Liver (tissue), 9 donors: ENCODE data around the gene GRK1. TPM values are rescaled to one million over a fixed set of nuclear protein-coding genes. Genes with fewer than 3 reads are reported as not detected.

Experiments used
- DNase-seq: peaks from one replicate; pipeline ENCODE4 v3.0.0-alpha.2; 2017; ENCODE audit warnings: low spot score
- H3K27ac ChIP-seq, 2 donors: one replicate each; pipeline ENCODE4 v1.7.0; 2013; ENCODE audit warnings: inconsistent platforms in 2 of 2, low read length in 2 of 2, control low read depth in 1 of 2, low read depth in 1 of 2, mild to moderate bottlenecking in 1 of 2
- H3K27me3 ChIP-seq, 4 donors: one replicate each; pipeline versions ENCODE4 v1.6.1 to v1.7.0; 2013; ENCODE audit warnings: low read length in 3 of 4, inconsistent platforms in 1 of 4, mild to moderate bottlenecking in 1 of 4, moderate library complexity in 1 of 4; ENCODE audit not compliant: control insufficient read depth in 4 of 4, insufficient read depth in 4 of 4
- H3K36me3 ChIP-seq, 4 donors: one replicate each; pipeline versions ENCODE4 v1.6.1 to v1.7.0; 2013; ENCODE audit warnings: low read length in 3 of 4, mild to moderate bottlenecking in 3 of 4, low read depth in 1 of 4, moderate library complexity in 1 of 4; ENCODE audit not compliant: control insufficient read depth in 4 of 4, insufficient read depth in 3 of 4
- H3K4me1 ChIP-seq, 4 donors: one replicate each; pipeline versions ENCODE4 v1.6.1 to v1.7.0; 2013; ENCODE audit warnings: low read length in 3 of 4, mild to moderate bottlenecking in 3 of 4, moderate library complexity in 1 of 4; ENCODE audit not compliant: control insufficient read depth in 4 of 4, insufficient read depth in 4 of 4
- H3K4me3 ChIP-seq, 3 donors: one replicate each; pipeline versions ENCODE4 v1.6.1 to v1.7.0; 2013; ENCODE audit warnings: low read length in 3 of 3, control low read depth in 1 of 3, low read depth in 1 of 3, mild to moderate bottlenecking in 1 of 3
- H3K9ac ChIP-seq, 2 donors: one replicate each; pipeline ENCODE4 v1.7.0; 2013; ENCODE audit warnings: low read length in 2 of 2, mild to moderate bottlenecking in 2 of 2, moderate library complexity in 2 of 2, control low read depth in 1 of 2, low read depth in 1 of 2
- H3K9me3 ChIP-seq, 4 donors: one replicate each; pipeline versions ENCODE4 v1.6.1 to v1.7.0; 2013; ENCODE audit warnings: low read length in 3 of 4; ENCODE audit not compliant: control insufficient read depth in 4 of 4
- ATF3 ChIP-seq: IDR thresholded peaks from 2 replicates; pipeline ENCODE4 v1.6.1; 2016; ENCODE audit warnings: antibody characterized with exemption
- CTCF ChIP-seq: fragments of 150-350 bp; IDR thresholded peaks from 2 replicates; pipeline ENCODE4 v1.5.1; 2017; ENCODE audit warnings: improper control_type of control experiment, low read depth, low read length; ENCODE audit not compliant: missing input control
- EGR1 ChIP-seq, 2 donors: IDR thresholded peaks; 2 replicates each; pipeline ENCODE4 v1.6.1; 2016 to 2018; ENCODE audit warnings: antibody characterized with exemption in 2 of 2, low read depth in 2 of 2
- FOXA1 ChIP-seq: IDR thresholded peaks from 2 replicates; pipeline ENCODE4 v1.6.1; 2016; ENCODE audit warnings: antibody characterized with exemption
- FOXA2 ChIP-seq: IDR thresholded peaks from 2 replicates; pipeline ENCODE4 v1.6.1; 2016; ENCODE audit warnings: antibody characterized with exemption
- GABPA ChIP-seq, 2 donors: IDR thresholded peaks in 1 of 2; conservative IDR thresholded peaks in 1 of 2; 2 replicates each; pipeline ENCODE4 v1.6.1; 2016; ENCODE audit warnings: antibody characterized with exemption in 2 of 2, mild to moderate bottlenecking in 1 of 2, moderate library complexity in 1 of 2
- HNF4A ChIP-seq, 2 donors: conservative IDR thresholded peaks; 2 replicates each; pipeline ENCODE4 v1.6.1; 2016; ENCODE audit warnings: antibody characterized with exemption in 2 of 2, mild to moderate bottlenecking in 2 of 2
- HNF4G ChIP-seq: IDR thresholded peaks from 2 replicates; pipeline ENCODE4 v1.6.1; 2016; ENCODE audit warnings: antibody characterized with exemption
- JUND ChIP-seq, 2 donors: IDR thresholded peaks; 2 replicates each; pipeline ENCODE4 v1.6.1; 2016; ENCODE audit warnings: antibody characterized with exemption in 2 of 2
- MAX ChIP-seq: IDR thresholded peaks from 2 replicates; pipeline ENCODE4 v1.6.1; 2016; ENCODE audit warnings: antibody characterized with exemption
- NR2F2 ChIP-seq: IDR thresholded peaks from 2 replicates; pipeline ENCODE4 v1.6.1; 2016; ENCODE audit warnings: antibody characterized with exemption
- RAD21 ChIP-seq, 2 donors: IDR thresholded peaks; 2 replicates each; pipeline ENCODE4 v1.6.1; 2016; ENCODE audit warnings: antibody characterized with exemption in 2 of 2, mild to moderate bottlenecking in 2 of 2
- REST ChIP-seq: IDR thresholded peaks from 2 replicates; pipeline ENCODE4 v1.6.1; 2016; ENCODE audit warnings: antibody characterized with exemption, mild to moderate bottlenecking
- RXRA ChIP-seq, 2 donors: IDR thresholded peaks; 2 replicates each; pipeline ENCODE4 v1.6.1; 2017 to 2018; ENCODE audit warnings: antibody characterized with exemption in 2 of 2, mild to moderate bottlenecking in 1 of 2
- SP1 ChIP-seq: IDR thresholded peaks from 2 replicates; pipeline ENCODE4 v1.6.1; 2018; ENCODE audit warnings: antibody characterized with exemption, mild to moderate bottlenecking
- TAF1 ChIP-seq: conservative IDR thresholded peaks from 2 replicates; pipeline ENCODE4 v1.6.1; 2016; ENCODE audit warnings: antibody characterized with exemption, mild to moderate bottlenecking
- YY1 ChIP-seq: IDR thresholded peaks from 2 replicates; pipeline ENCODE4 v1.6.1; 2016; ENCODE audit warnings: antibody characterized with exemption, mild to moderate bottlenecking
- ZBTB33 ChIP-seq: IDR thresholded peaks from 2 replicates; pipeline ENCODE4 v1.6.1; 2016; ENCODE audit warnings: antibody characterized with exemption
- WGBS: extraction: QIAGEN DNeasy Blood & Tissue Kit; methylation state at CpG from one replicate; pipeline ENCODE4 v1.1.7; 2013; 5-methylcytosine and 5-hydroxymethylcytosine counted together
- polyA plus RNA-seq, 2 donors: library from polyadenylated mRNA; stranded (reverse) in 1 of 2; unstranded in 1 of 2; fragments of 200-250 nt in 1 of 2; fragments of >200 nt in 1 of 2; fragmentation: Nextera tagmentation in 1 of 2; extraction: Ambion mirVana in 1 of 2; gene quantifications; one replicate each; pipeline versions ENCODE4 v1.2.1 to v1.2.3, GENCODE V29; 2013 to 2015
- total RNA-seq, 2 donors: library from RNA; depleted of rRNA; stranded (reverse); fragments of >200 nt; gene quantifications; one replicate each; pipeline ENCODE4 v1.2.3, GENCODE V29; 2014
- donor health status: healthy.
- donor health status: healthy.
- donor health status: healthy.
- donor health status: healthy.
- donor health status: healthy.

GRK1 gene
- total and polyA plus RNA-seq, 4 donors: 0.05 TPM; not detected in 3

GRCh38 chr13:113750554-113751399 lies 83.8 kb downstream of the GRK1 start:
- H3K27ac ChIP-seq: no peak overlapping the region
- H3K9ac ChIP-seq: no peak overlapping the region
- H3K27me3 ChIP-seq: no peaks in the 10 kb centered on the region
- DNase-seq: no peak
- WGBS: 88% methylated on average over 23 of the region's 23 CpGs
- H3K4me3 ChIP-seq: no peak overlapping the region
- H3K4me1 ChIP-seq: no peaks in the 10 kb centered on the region
- no peak for TF ChIP-seq RXRA (IDR thresholded peaks at IDR 0.05)
- no peak for TF ChIP-seq TAF1
- no peak for TF ChIP-seq HNF4G
- TF ChIP-seq NR2F2: no peak
- no peak for TF ChIP-seq ZBTB33
- no peak for TF ChIP-seq EGR1 (IDR thresholded peaks at IDR 0.05; ENCODE audit: low read depth in 2 of 2)
- TF ChIP-seq REST: no peak
- TF ChIP-seq ATF3: no peak
- TF ChIP-seq MAX: no peak
- TF ChIP-seq RAD21 (IDR thresholded peaks at IDR 0.05): no peak
- no peak for TF ChIP-seq FOXA1
- no peak for TF ChIP-seq HNF4A (conservative IDR thresholded peaks at IDR 0.05)
- TF ChIP-seq JUND (IDR thresholded peaks at IDR 0.05): no peak
- TF ChIP-seq GABPA (IDR thresholded peaks at IDR 0.05 in 1 of 2, conservative IDR thresholded peaks at IDR 0.05 in 1 of 2): no peak
- no peak for TF ChIP-seq SP1
- no peak for TF ChIP-seq YY1
- H3K36me3 ChIP-seq: no peaks in the 10 kb centered on the region
- H3K9me3 ChIP-seq: no peaks in the 10 kb centered on the region

- no peak for DNase-seq
- no peaks in the 10 kb centered on the region for H3K9me3 ChIP-seq
- H3K9ac ChIP-seq: no peak overlapping the region
- H3K27ac ChIP-seq: no peak overlapping the region
- WGBS: 94% methylated on average over 19 of the region's 19 CpGs
- H3K36me3 ChIP-seq: no peaks in the 10 kb centered on the region
- H3K4me1 ChIP-seq: no peaks in the 10 kb centered on the region
- no peaks in the 10 kb centered on the region for H3K27me3 ChIP-seq
- H3K4me3 ChIP-seq: no peak overlapping the region
- no peak for TF ChIP-seq YY1
- no peak for TF ChIP-seq CTCF
- no peak for TF ChIP-seq RAD21 (IDR thresholded peaks at IDR 0.05)
- TF ChIP-seq ATF3: no peak
- TF ChIP-seq SP1: no peak
- no peak for TF ChIP-seq JUND (IDR thresholded peaks at IDR 0.05)
- TF ChIP-seq EGR1 (IDR thresholded peaks at IDR 0.05; ENCODE audit: low read depth in 2 of 2): no peak
- TF ChIP-seq FOXA2: no peak
- TF ChIP-seq MAX: no peak
- TF ChIP-seq GABPA (IDR thresholded peaks at IDR 0.05 in 1 of 2, conservative IDR thresholded peaks at IDR 0.05 in 1 of 2): no peak
- no peak for TF ChIP-seq RXRA (IDR thresholded peaks at IDR 0.05)
- no peak for TF ChIP-seq NR2F2
- no peak for TF ChIP-seq REST
- no peak for TF ChIP-seq HNF4G
- no peak for TF ChIP-seq HNF4A (conservative IDR thresholded peaks at IDR 0.05)
Observed at GRCh38 chr13:113751491-113751890, 84.5 kb downstream of the GRK1 start.
